ENCODE results near the gene ASH1L. TPM values are rescaled to one million over a fixed set of nuclear protein-coding genes. Genes with fewer than 3 reads are reported as not detected.
"Not testable (repeated sequence)": the region's sequence is repeated elsewhere in the genome, so short reads cannot be mapped to it uniquely, and the experiment has no call there.

Gene ASH1L
- polyA plus RNA-seq, 12 donors, result 25.1 to 37.4 (median 28.2) TPM; not detected in 1

- not testable (repeated sequence) for DNase-seq
These were observed 897 bp upstream of the ASH1L start for GRCh38 chr1:155563377-155564022.

GRCh38 chr1:155561779-155562580, 623 bp downstream of the ASH1L start:
- DNase-seq, result peak; percentile 43

- DNase-seq, result no peak
These were observed 6.7 kb downstream of the ASH1L start for GRCh38 chr1:155555915-155556314.

- no peak for DNase-seq
These were observed 9.3 kb downstream of the ASH1L start for GRCh38 chr1:155553349-155553748.

GRCh38 chr1:155548706-155549105, 13.9 kb downstream of the ASH1L start:
- no peak for DNase-seq

- no peak for DNase-seq
These were observed 22.4 kb downstream of the ASH1L start for GRCh38 chr1:155540000-155540874.

- no peak for DNase-seq
These were observed 25.4 kb downstream of the ASH1L start for GRCh38 chr1:155537193-155537592.

- no peak for DNase-seq
These were observed 31.0 kb downstream of the ASH1L start for GRCh38 chr1:155531624-155532023.

- no peak for DNase-seq
These were observed 32.7 kb downstream of the ASH1L start for GRCh38 chr1:155529929-155530328.

- no peak for DNase-seq
These were observed 33.5 kb downstream of the ASH1L start for GRCh38 chr1:155529109-155529508.

GRCh38 chr1:155527677-155528076, 34.9 kb downstream of the ASH1L start:
- no peak for DNase-seq

- no peak for DNase-seq
These were observed 36.2 kb downstream of the ASH1L start for GRCh38 chr1:155526356-155526755.

- DNase-seq, result no peak
These were observed 40.5 kb downstream of the ASH1L start for GRCh38 chr1:155522069-155522468.

GRCh38 chr1:155518484-155518883, 44.1 kb downstream of the ASH1L start:
- DNase-seq, result no peak

- DNase-seq, result no peak
These were observed 47.9 kb downstream of the ASH1L start for GRCh38 chr1:155514582-155515187.

- DNase-seq, result no peak
These were observed 49.2 kb downstream of the ASH1L start for GRCh38 chr1:155513300-155513916.

GRCh38 chr1:155511385-155511784, 51.2 kb downstream of the ASH1L start:
- DNase-seq, result not testable (repeated sequence)

GRCh38 chr1:155509064-155509463, 53.5 kb downstream of the ASH1L start:
- no peak for DNase-seq

GRCh38 chr1:155507945-155508344, 54.7 kb downstream of the ASH1L start:
- no peak for DNase-seq

GRCh38 chr1:155505963-155506362, 56.6 kb downstream of the ASH1L start:
- not testable (repeated sequence) for DNase-seq

- DNase-seq, result peak; percentile 30
These were observed 58.4 kb downstream of the ASH1L start for GRCh38 chr1:155504207-155504606.
